Esophagus mucosa (tissue), 1 donor: ENCODE results near the gene RASA2. TPM values are rescaled to one million over a fixed set of nuclear protein-coding genes. Genes with fewer than 3 reads are reported as not detected.

Source experiments
- ATAC-seq: fragments of 200-7000 bp; cut with Tn5 transposase; one replicate; pipeline ENCODE4 v1.9.1; 2020
- total RNA-seq: library from RNA; stranded (reverse); gene quantifications from one replicate; pipeline ENCODE4 v1.2.4, GENCODE V29; 2023
- donor health status: DM: yes; HTN: yes; CAD: no.

The RASA2 gene
- total RNA-seq = 10.0 TPM

- ATAC-seq = peak; percentile 88
Observed at GRCh38 chr3:141486746-141487520, at the start of gene RASA2. Gene RASA2 (plus strand): TSS chr3:141487027. CDS start chr3:141487084, 57 bp downstream.

GRCh38 chr3:141439589-141439988, 47.2 kb upstream of the RASA2 start:
- no peak for ATAC-seq

- ATAC-seq = no peak
Observed at GRCh38 chr3:141440942-141441341, 45.9 kb upstream of the RASA2 start.

- ATAC-seq = peak; percentile 96
Observed at GRCh38 chr3:141441381-141442364, 45.2 kb upstream of the RASA2 start.

GRCh38 chr3:141442446-141442845, 44.4 kb upstream of the RASA2 start:
- no peak for ATAC-seq

GRCh38 chr3:141442914-141443313, 43.9 kb upstream of the RASA2 start:
- no peak for ATAC-seq

GRCh38 chr3:141444586-141445285, 42.1 kb upstream of the RASA2 start:
- ATAC-seq = no peak

GRCh38 chr3:141445990-141446389, 40.8 kb upstream of the RASA2 start:
- ATAC-seq = no peak

- no peak for ATAC-seq
Observed at GRCh38 chr3:141446737-141447136, 40.1 kb upstream of the RASA2 start.

- no peak for ATAC-seq
Observed at GRCh38 chr3:141447383-141447782, 39.4 kb upstream of the RASA2 start.

- no peak for ATAC-seq
Observed at GRCh38 chr3:141448606-141449220, 38.1 kb upstream of the RASA2 start.

- ATAC-seq = no peak
Observed at GRCh38 chr3:141449424-141449823, 37.4 kb upstream of the RASA2 start.

- ATAC-seq = no peak
Observed at GRCh38 chr3:141450727-141451375, 36.0 kb upstream of the RASA2 start.

- peak; percentile 69 for ATAC-seq
Observed at GRCh38 chr3:141452045-141452444, 34.8 kb upstream of the RASA2 start.

GRCh38 chr3:141452773-141453172, 34.1 kb upstream of the RASA2 start:
- no peak for ATAC-seq

GRCh38 chr3:141454054-141454453, 32.8 kb upstream of the RASA2 start:
- no peak for ATAC-seq

GRCh38 chr3:141454906-141455602, 31.8 kb upstream of the RASA2 start:
- ATAC-seq = peak; percentile 73

GRCh38 chr3:141455603-141456300, 31.1 kb upstream of the RASA2 start:
- no peak for ATAC-seq

GRCh38 chr3:141456301-141456625, 30.6 kb upstream of the RASA2 start:
- no peak for ATAC-seq

- peak; percentile 24 for ATAC-seq
Observed at GRCh38 chr3:141457624-141458236, 29.1 kb upstream of the RASA2 start.
